GM10847 (cell line): ENCODE data around the gene PLA2G3.

ENCODE experiments used
- POLR2A ChIP-seq: IDR thresholded peaks from 2 replicates; pipeline ENCODE4 v1.6.1; 2011; ENCODE audit not compliant: insufficient read length; ENCODE audit errors: extremely low read depth

The PLA2G3 gene

DNA sequence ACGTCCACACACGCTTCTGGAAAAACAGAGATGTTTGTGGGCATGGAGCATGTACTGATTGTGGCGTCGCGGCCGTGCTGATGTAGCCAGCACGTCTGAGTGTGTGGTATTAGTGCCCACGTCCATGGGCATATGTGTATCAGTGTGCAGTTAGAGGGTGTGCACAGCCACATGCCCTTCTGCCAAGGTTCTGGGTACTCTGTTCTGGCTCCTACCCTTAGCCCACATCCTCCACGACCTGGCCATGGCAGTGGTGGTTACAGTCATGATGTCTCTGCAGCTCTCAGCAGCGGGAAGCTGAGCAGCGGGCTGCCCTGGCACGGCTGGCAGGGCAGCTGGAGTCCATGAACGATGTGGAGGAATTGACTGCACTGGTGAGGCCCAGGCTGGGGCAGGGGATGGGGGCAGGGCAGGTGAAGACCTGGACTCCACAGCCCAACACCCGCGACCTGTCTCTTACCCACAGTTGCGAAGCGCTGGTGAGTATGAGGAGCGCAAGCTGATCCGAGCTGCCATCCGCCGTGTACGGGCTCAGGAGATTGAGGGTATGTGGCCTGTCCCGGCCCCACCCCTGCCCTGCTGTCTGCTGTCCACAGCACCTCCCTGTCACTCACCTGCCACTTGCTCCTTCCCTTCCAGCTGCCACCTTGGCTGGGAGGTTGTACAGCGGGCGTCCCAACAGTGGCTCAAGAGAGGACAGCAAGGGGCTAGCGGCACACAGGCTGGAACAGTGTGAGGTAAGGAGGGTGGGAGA is 51.9 kb downstream of the PLA2G3 start:
- TF ChIP-seq POLR2A: no peak

DNA sequence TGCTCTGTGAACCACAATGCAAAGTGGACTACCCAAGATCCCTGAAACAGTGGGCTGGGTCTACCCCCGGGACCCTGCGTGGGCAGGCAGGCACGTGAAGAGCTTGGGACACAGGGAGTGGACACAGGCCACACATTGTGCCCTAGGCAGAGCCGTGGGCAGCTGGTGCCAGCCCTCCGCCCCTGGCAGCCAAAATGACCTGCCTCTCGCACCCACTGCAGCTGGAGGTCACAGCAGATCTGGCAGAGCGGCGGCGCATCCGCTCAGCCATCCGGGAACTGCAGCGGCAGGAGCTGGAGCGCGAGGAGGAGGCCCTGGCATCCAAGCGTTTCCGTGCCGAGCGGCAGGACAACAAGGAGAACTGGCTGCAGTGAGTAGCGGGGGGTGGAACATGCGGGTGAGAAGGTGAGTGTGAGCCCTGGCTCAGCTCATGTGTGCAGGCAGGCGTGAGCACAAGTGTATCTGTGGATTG is 52.5 kb downstream of the PLA2G3 start:
- no peak for TF ChIP-seq POLR2A

GRCh38 chr22:31086703-31087330 is 53.5 kb downstream of the PLA2G3 start:
- TF ChIP-seq POLR2A: no peak

- TF ChIP-seq POLR2A: no peak
These were observed 54.4 kb downstream of the PLA2G3 start for GRCh38 chr22:31085928-31086327.

- TF ChIP-seq POLR2A: no peak
These were observed 54.8 kb downstream of the PLA2G3 start for GRCh38 chr22:31085493-31085824.

- peak; percentile 84 for TF ChIP-seq POLR2A
These were observed 55.4 kb downstream of the PLA2G3 start for GRCh38 chr22:31084811-31085492.
